ENCODE data around the gene DDN.

The DDN gene

DNA sequence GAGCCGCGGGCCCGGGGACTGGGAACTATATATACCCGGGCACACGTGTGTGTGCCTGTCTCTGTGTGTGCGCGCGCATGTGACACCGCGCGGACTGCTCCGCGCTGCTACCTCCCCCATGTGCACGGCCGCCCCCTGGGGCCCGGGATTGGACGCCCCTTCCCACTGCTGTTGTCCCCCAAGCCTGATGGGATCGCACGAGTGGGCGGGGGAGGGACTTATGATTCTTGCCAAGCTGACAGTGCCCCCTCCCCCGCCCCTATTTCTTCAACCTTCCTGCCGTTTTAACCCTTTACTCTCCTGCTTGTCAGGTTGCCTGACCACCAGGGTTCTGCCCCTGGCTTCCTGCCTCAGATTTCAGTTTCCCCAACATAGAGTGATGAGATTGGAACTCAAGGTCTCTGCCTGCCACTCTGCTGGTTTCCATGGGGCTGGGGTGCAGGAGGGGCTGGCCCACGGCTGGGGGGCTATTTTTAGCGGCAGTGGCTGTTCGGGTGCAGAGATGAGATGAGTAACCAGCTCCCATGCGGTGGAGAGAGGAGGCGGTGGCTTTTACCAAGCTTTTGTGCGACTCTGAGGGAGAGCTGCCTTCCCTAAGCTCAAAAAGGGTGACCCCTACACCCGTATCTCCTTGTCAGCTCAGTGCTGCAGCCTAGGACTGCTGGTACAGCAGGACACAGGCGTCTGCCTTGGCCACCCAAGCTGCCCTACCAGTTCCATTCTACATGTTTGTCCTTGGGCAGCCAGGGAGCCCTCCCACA, at the start of gene DDN:
DDN (minus strand) TSS at position 5 of the 761 bp plus-strand sequence. CDS start 88 bp downstream, outside the sequence.
- DNase-seq, result peak; percentile 40 to 53

DNA sequence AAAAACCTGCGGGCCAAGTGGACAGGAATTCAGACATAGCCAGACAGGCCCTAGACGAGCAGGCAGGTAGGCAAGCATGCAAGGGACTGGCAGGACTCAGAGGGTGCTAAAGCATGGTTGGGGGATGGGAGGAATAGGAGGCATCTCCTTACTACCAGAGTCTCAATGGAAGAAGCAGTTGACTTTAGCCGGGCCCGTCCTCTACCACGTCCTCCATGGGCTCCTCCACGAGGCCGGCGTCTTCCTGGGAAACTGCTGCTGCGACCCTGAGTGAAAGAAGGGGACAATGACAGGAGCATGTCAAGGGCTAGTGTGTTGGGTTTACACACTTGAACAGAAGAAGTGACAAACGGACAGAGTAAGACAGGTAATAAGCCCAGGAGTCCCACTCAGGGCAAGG, 49.8 kb upstream of the DDN start:
- no peak for DNase-seq

DNA sequence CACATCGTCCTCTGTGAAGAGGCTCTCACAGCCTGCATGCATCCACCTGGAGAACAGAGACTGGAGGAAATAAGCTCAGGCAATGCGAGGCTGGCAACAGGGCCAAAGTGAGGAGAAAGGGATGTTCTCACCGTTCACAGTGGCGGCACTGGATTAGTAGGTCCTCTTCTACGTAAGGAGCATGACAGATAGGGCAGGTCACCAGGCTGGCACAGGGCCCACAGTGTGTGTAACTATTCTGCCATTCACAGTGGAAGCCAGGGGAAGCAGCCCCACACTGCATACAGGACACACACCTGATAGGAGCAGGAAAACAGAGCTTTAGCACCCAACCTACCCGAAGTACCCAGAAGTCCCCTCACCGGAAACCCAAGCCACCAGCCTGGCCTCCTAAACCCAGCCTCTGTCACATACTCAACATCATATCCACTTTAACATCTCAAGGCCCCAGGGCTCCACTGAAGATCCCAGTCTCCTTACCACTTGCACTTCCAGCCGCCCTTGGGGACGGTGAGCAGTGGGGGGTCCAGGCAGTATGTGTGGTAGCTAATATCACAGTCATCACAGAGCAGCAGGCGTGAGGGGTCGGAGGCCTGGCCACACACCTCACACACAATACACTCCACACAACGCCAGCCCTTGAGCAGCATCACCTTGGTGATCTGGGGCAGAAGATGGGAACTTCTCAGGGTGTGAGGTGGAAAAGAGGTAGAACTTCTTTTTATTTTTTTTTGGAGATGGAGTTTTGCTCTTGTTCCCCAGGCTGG, 47.1 kb upstream of the DDN start:
- DNase-seq, result no peak

DNA sequence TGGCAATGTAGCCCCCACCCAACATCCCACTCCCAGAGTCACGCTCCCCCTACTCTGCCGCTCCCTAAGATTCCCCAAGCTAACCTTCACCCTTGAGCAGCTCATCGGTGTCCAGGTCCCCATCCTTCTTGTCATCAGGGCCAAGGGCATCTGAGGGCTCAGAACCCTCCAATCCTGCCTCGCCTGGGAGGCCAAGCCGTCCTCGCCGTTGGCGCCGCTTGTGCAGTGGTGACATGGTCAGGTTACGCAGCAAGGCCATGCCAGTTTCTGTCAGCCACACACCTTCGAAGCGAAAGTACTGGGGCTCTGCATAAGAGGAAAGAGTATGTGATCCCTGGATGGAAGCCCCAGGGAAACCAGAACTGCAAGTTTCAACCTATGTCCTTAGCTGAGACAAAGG, 45.5 kb upstream of the DDN start:
- no peak for DNase-seq

DNA sequence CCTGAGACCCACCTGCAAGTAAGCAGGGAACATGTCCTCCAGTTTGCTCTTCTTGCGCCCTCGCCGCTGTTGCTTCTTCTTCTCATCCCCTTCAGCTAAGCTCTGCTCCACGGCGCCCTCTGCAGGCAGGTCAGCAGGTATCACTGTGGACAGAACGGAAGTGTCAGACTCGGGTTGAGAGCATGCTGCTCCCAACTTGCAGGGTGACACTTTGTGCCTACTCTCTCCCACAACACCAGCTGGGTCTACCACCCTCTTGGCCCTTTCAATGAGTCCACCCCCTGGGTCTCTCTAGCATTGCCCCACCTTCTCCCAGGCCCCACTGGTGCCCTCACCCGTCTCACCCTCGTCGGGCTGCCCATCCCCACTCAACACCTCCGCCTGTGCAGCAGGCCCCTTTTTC, 44.7 kb upstream of the DDN start:
- DNase-seq, result peak; percentile 77 to 84

DNA sequence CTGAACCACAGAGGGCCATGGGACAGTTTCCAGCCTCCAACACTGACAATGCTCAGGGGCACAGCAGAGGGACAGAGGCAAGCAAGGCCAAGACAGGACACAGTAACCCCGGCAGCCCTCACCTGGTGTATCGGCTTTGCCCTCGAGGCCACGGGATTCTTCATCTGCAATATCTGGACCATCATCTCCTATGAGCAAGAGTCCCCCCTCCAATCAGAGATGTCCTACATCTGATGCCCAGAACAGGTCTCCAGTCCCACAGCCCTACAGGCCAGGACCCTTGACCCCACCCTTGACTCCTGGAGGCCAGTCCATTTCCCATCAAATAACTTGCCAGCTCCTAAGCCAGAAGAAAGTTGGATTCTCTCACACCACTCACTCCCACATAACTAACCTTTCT, 44.1 kb upstream of the DDN start:
- DNase-seq, result no peak

DNA sequence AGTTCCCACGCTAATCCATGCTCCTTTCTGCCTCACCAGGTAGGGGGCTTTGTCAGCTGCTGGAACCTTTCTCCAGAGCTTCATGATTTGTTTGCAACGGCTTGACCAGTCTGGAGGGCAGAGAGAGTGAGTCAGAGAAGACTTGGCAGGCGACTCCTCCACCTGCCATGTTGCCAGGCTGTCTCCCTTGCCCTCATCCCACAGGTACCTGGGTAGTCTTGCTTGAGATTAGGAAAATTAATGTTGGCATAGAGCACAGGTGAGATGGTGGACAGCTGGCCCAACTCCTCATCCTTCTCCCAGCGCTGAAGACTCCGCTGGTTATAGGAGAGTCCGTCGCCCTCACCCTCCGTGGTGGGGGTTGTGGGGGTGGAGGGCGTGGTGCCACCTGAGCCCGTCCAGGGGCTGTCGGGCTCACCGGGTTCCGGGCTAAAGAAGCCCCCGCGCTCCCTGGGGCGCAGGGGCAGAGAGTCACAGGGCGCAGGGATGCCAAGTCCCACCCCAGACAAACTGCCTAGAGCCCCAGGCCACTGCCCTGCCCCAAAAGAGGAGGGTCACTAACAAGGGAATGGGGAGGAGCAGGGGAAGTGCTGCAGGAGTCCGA, 42.8 kb upstream of the DDN start:
- DNase-seq, result no peak

DNA sequence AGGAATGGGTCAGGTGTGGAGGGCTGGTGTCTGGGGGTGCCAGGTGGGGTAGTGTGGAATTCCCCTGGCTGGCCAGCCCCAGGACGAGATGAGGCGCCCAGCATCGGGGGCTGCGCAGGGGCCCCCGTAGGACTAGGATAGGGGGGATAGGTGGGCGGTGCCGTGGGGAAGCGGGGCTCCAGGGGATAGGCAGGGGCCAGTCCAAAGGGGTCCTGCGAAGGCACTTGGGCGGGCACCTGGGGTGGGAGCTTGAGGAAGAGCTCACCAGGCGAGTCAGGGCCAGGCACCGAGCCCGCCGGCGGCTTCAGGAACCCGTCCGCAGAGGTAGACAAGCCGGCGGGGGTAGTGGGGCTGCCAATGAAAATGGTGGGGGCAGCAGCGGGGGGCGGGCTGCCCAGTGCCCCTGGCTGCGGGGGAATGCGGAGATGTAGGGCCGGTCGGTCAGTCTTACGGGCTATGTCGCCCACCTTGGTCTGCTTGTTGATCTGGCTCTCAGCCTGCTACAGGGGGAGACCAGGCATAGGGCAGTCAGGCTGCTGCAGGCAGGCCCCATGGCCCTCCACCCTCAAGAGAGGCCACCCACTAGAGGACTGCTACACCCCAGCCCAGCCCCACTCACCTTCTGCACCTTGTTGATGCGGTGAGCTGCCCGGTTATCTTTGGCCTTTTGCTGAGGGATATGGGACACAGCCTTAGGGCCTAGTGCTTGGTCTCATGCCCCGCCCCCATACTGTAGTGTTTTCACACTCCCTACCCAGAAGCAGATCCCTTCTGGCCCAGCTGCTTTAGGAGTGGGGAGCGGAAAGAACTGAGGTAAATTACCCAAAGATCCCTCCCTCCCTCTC, 42.1 kb upstream of the DDN start:
- DNase-seq, result no peak

DNA sequence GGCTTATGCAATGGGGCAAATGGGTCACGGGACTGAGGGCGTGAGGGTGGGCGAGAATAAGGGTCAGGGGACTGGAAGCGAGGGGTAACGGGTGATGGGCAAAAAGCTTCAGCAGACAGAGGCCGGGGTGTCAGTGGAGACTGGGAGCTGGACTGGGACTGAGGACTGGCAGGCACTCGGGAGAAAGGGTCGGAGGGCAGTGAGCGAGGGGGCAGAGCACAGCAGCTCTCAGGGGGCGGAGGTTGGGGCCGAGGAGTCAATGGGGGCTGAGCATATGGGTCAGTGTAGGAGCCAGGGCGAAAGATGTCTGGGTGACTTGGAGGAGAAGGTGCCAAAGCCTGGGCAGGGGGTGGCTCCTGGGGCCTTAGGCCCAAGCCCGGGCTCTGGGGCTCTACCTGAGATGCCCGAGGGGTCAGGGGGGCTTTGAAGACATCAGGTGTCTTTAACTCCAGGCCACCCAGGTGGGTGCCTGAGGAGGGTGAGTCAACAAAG, 41.2 kb upstream of the DDN start:
- DNase-seq, result no peak

DNA sequence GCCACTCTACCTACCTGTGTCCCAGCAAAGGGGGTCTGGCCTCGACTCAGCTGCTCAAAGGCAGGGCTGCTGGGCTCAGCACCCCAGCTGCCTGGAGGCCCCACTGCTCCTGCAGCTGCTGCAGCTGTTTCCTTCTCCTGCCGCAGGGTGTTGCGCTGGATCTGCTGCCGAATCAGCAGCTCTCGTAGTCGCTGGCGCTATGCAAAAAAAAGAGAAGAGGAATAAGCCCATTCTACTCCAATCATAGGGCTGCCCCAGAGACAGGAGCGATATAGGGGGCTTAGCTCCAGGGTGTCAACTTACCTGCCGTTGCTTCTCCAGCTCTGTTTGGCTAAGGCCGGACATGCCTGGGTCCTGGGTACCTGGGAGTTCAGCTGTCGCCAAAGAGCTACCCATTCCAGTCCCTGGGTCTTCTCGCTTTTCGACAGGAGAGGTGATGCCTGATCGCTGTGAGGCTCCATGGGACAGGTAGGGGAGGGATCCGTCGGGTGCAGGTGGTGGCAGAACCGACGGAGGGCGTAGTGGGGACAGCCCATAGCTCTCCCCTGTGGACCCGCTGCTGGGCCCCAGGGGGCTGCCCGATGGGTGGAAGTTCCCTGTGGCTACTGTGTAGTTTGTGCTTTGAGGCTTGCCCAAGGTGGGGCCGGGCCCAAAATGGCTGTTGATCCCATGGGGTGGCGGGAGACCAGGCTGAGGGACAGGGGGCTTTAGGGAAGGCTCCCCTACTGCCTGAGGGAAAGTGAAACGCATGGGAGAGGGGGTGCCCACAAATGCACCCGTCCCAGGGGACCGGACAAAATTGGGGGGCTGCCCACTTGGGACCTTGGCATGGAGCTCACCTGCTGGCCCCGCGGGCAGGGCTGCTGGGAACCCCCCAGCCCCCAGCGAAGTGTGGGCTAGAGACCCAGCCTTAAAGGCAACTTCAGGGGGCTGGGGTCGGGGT, 40.5 kb upstream of the DDN start:
- DNase-seq, result no peak

DNA sequence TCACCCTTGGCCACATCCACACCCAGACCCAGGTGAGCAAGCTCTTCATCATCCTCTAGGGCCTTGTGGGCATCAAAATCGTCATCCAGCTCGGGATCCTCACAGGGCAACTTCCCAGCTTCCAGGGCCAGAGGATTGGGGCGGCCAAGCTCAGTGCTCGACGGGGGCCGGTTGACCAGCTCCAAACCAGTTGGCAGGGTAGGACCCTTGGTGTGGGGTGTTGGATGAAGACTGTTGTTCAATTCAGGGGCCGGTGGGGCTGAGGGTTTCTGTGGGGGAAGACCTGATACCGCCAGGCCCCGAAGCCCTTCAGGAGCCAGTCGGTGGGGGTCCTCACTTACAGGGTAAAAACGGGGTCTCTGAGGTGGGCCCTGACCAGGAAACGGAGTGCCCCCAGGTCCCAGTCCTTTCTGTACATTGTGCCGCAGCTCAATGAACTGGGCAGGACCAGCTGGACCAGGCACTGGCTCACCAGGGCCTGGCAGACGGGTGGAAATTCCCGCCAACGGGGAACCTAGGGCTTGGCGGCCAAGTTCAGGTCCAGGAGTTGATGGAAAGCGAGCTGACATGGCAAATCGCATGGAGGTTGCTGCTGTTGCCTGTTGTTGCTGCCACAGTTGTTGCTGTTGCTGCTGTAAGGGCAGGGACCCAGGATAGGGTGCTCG, 39.2 kb upstream of the DDN start:
- DNase-seq, result no peak

DNA sequence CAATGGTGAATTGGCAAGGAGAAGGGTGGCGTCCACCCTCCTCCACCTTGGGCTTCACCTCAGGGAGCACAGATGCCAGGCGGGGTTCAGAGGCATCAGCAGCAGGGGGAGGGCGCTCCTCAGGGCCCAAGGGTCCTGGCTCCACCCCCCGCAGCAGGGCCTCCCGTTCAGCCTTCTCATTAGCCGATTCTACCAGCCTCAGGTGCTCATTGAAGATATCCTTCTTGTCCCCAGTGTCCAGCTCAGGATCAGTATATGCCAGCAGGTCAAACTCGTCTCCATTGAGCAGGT, 38.7 kb upstream of the DDN start:
- DNase-seq, result no peak

DNA sequence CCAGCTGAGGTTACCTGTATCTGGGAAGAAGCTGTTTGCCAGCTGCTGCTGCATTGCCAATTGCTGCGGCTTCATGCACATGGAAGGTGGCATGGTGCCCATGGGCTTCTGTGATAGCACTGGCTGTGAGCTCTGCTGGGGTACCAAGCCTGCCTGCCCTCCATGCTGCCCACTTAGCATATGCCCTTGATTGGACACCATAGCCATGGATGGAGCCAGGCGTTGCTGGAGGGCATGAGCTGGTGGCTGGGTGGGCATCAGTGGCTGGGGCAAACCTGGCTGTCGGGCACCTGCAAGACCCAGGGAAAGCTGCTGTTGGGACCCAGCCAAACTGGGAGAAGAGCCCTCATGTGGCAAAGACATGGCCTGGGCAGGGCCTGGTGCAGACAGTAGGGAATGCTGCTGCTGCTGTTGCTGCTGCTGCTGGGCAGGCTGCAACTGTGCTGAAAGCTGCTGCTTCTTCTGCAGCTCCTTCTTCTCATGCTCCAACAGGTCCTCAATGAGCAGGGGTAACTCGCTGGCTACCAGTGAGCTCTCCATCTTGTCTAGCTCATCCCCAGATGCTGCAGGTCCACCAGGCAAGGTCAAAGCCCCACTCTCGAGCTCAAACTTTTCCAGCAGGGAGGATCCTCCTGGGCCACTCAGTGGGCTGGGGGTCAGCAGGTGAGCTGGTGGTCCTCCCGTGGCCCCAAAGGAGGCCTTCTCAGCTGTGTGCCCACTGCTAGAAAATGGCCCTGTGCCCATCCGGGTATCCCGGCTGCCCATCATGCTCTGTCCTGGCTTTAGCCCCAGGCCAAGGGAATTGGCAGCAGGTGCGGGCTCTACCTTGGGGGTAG, 38.2 kb upstream of the DDN start:
- no peak for DNase-seq

DNA sequence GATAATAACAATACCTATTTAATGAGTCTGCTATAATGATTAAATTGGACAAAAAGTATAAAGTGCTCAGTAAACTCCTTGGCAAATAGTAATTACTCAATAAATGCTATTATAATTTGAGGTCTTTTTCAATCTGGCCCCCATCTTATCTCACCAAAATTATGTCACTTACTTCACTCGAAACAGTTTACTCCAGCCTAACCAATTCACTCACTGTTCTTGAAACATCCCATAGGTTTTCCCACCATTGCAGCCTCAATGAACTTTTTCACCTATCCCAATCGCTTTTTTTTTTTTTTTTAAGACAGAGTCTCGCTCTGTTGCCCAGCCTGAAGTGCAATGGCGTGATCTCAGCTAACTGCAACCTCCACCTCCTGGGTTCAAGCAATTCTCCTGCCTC, 36.9 kb upstream of the DDN start:
- no peak for DNase-seq

DNA sequence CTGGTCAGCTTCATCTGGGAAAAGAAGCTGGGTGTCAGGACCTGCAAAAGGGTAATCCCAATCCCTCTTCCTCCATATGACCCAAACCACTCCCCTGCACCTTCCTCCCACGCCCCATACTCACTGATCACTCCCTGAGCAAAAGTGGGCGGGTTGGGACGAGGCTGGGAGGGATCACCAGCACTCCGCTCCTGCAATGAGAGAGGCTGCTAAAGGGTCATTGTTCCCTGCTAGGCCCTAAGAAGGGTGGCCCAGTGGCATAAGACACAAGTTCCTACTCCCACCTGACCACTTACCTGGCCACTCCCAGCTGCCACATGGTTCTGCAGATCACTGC, 35.1 kb upstream of the DDN start:
- DNase-seq, result no peak

DNA sequence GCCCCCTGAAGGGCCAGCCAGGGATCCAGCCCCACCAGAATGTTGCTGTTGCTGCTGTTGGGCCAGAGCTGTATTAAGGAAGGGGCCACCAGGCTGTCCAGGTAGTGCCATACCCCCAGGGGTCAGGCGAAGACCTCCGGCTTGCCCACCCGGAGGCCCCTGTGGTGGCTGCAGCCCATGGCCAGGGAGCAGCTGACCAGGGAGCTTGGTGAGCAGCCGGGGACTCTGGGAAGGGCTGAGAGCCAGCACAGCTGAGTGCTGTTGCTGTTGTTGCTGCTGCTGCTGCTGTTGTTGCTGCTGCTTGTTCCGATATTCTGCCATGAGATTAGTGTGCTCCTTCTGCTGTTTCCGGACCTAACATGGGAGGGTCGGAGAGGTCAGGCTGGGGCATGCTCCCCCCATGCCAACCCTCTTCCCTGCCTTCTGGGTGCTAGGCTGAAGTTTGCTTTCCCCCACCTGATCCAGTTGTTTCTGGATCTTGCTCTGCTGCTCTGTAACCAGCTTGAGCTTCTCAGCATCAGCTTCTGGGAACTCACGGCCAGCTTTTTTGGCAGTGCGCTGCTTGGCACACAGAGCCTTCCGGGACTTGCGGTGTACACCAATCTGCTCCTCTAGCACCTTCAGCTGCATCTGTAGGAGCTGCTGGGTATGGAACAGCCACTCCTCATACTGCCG, 34.6 kb upstream of the DDN start:
- DNase-seq, result no peak

DNA sequence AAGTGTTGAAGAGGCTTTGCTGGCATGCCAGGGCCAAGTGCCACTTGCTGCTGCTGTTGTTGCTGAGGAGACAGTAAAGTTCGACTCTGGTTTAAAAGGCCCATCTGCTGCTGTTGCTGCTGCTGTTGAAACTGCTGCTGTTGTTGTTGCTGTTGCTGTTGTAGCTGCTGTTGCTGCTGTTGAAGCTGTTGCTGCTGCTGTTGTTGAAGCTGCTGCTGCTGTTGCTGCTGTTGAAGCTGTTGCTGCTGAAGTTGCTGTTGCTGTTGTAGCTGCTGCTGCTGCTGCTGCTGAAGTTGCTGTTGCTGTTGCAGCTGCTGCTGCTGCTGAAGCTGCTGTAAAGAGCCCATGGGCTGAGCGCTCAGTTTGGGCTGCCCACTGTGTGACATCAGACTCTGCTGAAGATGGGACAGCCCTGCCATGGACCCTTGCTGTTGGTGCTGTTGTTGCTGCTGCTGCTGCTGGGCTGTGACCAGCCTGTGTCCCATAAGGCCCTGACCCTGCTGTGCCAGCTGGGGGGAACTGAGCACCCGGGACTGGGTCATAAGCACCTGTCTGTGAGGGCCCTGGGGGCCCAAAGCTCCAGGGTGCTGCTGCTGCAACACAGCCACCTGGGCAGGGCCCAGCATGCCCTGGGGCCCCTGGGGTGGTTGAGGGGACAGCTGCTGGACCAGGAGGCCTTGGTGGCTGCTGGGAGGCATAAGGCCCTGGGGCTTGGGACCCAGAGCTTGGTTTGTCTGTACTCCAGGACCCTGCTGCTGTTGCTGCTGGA, 33.7 kb upstream of the DDN start:
- no peak for DNase-seq

DNA sequence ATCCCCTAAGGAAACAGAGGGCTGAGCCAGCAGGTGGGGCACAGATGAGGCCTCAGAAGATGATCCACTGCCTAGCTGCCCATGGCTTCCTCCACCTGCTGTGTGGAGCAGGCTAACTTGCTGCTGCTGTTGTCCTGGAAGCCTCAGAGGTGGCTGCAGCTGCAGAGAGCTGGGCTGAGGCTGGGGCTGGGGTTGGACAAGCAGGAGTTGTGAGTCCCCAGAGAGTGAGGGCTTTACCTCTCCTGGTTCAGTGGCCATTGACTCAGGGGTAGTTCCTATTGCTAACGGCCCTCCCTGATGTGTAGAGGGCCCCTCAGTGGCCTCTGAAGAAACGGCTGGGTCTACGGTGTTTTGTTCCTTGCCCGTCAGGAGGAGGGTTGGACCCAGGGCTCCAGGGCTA, 33.1 kb upstream of the DDN start:
- no peak for DNase-seq

DNA sequence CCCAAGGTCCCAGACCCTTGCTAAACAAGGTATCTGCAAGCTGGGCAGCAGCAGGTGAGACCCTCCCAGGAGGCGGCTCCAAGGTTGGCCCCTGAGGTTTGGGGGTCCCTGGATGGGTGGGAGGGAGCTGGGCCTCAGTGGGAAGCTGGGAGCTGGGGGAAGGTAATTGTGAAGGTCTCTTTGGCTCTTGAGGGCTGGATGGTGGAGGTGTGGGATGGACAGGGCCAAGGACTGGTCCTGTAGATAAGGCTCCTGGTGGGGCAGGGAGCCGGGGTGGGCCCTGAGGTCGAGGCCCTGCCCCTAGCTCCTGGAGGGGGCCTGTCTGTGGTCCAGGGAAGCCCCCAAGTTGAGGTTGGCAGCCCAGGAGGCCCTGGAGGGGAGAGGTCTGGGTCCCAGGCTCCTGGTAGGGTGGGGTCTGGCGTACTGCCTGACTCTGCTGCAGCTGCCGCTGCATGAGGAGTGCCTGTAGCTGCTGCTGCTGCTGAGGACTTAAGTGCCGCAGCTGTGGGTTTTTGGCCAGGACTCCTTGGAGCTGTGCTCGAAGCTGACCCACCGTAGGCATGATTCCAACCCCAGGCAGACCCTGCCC, 32.5 kb upstream of the DDN start:
- DNase-seq, result no peak
